Hematopoietic multipotent progenitor cell treated with erythropoietin and hydrocortisone succinate and interleukin-3 and kit ligand, for 17 days (in vitro differentiated cells): ENCODE results near the gene EIF2AK3.
"Not testable (repeated sequence)": the region's sequence is repeated elsewhere in the genome, so short reads cannot be mapped to it uniquely, and the experiment has no call there.

Experiments
- DNase-seq: peaks from one replicate; pipeline ENCODE4 v3.0.0-alpha.2; 2015; ENCODE audit warnings: low spot score

Gene EIF2AK3

DNA sequence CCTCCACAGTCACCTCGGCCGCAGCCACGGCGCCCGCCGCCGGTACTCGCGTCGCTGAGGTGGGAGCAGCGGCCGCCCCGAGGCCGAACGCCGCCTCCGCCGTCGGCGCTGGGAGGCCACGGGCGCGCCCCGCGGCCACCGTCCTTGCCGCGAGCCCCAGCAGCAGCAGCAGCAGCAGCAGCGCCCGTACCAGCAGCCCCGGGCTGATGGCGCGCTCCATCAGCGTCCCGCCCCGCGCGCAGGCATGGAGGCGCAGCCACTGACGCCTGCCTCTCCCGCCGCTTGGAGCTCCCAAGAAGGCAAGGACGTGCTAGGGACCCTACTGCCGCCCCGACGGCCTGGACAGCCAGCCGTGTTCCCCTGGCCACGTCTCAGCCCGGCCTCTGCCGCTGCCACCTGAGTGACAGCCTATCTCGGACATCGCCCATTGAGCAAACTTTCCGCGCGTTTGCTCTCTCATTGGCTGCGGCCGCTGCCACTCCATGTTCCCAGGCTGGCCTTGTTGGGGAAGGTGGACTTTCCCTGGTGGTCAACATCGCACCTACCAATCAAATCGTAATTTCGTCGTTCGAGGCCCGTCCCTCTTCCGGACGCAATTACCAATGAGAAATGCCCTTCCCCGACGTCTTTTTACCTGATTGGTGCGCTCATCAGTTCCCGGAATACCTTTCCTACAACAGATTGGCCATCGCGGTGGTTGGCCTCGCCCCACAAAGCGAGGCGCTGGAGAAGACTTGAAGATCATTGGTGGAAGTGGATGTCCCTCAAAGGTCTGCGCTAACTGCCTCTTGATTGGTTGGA, at the start of gene EIF2AK3:
Gene EIF2AK3, minus strand, starts transcription at position 410 of the 801 bp plus-strand sequence. Its CDS starts 190 bp downstream, at position 220.
- DNase-seq = peak; percentile 100

- DNase-seq = no peak
These were observed 46.1 kb upstream of the EIF2AK3 start for GRCh38 chr2:88673363-88673762.

GRCh38 chr2:88671786-88672427, 44.6 kb upstream of the EIF2AK3 start:
- peak; percentile 66 for DNase-seq

- peak; percentile 29 for DNase-seq
These were observed 42.4 kb upstream of the EIF2AK3 start for GRCh38 chr2:88669482-88670214.

GRCh38 chr2:88668862-88669261, 41.6 kb upstream of the EIF2AK3 start:
- DNase-seq = no peak

- DNase-seq = no peak
These were observed 40.0 kb upstream of the EIF2AK3 start for GRCh38 chr2:88667219-88667618.

- no peak for DNase-seq
These were observed 39.3 kb upstream of the EIF2AK3 start for GRCh38 chr2:88666576-88666975.

DNA sequence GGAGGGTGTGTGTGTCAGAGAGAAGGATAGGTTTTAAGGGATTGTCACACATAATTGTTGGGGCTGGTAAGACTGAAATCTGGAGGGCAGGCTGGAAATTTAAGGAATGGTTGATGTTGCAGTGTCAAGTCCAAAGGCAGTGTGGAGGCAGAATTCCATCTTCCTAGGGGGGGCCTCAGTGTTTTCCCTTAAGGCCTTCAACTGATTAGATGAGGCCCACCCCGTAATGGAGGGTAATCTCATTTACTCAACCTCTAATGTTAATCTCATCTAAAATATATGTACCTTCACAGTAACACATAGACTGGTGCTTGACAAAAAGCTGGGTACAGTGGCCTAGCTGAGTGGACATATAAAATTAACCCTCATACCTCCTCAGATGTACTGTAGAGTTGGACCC, 33.4 kb upstream of the EIF2AK3 start:
- no peak for DNase-seq

- DNase-seq = no peak
These were observed 32.3 kb upstream of the EIF2AK3 start for GRCh38 chr2:88659538-88659915.

- DNase-seq = no peak
These were observed 31.7 kb upstream of the EIF2AK3 start for GRCh38 chr2:88658881-88659537.

DNA sequence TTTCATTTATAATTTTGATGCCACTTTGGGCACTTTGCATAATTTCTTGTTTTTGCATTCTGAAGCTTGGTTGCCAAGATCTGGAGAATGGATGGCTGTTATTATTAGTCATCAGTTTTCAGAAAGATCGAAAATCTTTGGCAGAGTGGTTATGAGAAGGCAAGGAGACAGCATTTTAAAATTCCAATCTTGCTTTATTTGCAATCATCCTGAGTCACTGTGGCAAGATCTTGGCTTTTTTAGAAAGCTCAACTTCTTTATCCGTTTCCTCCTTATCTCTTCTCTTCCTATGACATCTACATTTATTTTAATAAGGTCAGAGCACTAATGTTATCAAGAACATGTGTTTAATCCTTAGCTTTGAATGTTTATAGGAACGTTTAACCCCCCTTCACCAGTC, 31.1 kb upstream of the EIF2AK3 start:
- DNase-seq = no peak

GRCh38 chr2:88657131-88657530, 29.9 kb upstream of the EIF2AK3 start:
- DNase-seq = no peak

DNA sequence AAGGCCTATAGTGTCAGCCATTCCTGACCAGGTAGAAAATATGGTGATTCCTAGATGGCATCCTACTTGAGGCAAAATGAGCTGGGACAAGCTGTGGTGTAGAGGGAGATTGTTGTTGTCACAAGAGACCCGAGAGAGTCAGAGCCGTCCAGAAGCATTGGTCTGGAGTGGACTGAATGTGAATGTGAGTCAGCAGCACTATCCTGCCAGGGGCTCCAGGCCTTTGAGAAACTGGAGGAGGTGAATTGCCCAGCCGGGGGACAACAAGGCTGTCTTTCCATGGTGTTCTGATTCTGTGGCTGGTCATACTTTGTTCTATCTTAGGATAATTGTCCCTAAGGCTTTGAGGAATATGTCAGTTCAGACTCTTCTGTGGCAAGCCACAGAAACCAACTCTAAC, 29.4 kb upstream of the EIF2AK3 start:
- DNase-seq = no peak

- DNase-seq = no peak
These were observed 27.4 kb upstream of the EIF2AK3 start for GRCh38 chr2:88654714-88655113.

DNA sequence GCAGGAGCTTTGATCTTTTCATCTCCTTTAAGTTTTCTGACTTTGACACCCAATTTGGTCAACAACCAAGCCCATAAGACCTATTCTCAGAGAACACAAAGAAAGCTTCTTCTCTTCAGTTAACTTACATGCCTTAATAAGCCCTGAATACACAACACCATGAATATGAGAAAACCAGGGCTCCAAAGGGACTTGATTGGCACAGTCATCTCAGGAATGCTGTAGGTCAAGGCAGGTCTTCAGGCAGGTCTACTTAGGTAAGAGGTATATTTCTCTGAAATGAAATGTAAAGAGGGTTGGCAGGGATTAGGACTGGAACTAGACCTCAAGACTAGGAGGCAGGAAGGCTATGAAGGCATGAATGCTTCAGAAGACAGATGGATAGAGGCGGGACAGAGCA, 24.4 kb upstream of the EIF2AK3 start:
- no peak for DNase-seq

DNA sequence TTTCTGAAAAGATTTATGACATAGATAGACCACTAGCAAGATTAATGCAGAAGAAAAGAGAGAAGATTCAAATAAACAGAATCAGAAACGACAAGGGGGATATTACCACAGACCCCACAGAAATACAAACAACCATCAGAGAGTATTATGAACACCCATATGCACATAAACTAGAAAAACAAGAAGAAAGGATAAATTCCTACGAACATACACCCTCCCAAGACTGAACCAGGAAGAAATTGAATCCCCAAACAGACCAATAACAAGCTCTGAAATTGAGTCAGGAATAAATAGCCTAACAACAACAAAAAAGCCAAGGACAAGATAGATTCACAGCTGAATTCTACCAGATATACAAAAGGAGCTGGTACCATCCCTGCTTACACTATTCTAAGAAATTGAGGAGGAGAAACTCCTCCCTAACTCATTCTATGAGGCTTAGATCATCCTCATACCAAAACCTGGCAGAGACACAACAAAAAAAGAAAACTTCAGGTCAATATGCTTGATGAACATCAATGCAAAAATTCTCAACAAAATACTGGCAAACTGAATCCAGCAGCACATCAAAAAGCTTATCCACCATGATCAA, 18.1 kb upstream of the EIF2AK3 start:
- not testable (repeated sequence) for DNase-seq

DNA sequence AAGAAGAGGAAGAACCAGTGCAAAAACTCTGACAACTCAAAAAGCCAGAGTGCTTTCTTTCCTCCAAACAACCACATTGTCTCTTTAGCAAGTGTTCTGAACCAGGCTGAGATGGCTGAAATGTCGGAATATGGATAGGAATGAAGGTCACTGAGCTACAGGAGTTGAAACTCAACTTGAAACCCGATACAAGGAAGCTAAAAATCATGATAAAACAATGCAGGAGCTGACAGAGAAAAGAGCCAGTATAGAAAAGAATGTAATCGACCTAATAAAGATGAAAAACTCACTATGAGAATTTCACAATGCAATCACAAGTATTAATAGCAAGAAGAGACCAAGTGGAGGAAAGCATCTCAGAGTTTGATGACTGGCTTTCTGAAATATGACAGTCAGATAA, 15.0 kb upstream of the EIF2AK3 start:
- DNase-seq = no peak

DNA sequence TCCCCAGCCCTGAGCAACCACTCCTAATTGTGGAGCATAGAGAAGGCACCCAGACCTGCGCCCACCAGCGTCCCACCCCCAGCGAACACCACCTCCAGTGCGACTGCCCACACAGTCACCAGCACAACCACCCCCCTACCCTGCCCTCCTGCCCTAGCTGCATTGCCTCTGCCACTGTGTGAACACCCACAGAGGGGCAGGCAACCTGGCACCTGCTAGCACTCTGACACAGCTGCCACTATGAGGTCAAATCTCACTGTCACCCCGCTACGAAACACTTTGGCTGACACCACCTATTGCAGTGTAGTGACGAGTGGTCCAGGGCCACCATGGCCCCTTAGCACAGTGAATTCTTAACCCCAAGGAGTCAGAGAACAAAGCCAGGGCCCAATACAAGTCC, 14.1 kb upstream of the EIF2AK3 start:
- DNase-seq = no peak

DNA sequence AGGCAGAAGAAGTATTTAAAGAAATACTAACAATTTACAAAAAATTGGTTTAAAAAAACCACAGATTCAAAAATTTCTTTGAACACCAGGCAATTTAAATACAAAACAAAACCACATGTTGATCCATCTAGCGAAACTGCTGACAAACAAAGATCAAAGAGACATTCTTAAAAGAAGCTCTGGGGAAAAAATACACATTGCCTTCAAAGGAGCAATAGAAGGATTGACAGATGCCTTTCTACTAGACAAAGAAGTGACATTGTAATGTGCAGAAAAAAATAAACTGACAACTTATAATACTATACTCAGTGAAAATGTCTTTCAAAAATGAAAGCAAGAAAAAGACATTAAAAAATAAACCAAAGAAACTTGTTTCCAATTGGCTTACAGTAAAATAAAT, 12.6 kb upstream of the EIF2AK3 start:
- DNase-seq = no peak

DNA sequence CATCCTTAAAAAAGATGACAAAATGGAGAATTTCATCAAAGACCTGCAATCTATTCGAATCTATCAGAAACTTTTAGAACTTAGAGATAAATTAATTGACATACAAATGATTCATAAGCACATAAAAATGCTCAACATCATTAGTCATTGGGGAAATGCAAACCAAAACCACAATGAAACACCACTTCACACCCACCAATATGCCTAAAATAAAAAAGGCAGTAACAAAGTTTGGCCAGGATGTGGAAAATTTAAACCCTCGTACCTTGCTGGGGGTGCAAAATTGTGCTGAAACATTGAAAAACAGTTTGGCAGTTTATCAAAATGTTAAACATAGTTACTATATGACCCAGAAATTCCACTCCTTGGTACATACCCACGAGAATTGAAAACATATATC, 11.5 kb upstream of the EIF2AK3 start:
- DNase-seq = no peak

DNA sequence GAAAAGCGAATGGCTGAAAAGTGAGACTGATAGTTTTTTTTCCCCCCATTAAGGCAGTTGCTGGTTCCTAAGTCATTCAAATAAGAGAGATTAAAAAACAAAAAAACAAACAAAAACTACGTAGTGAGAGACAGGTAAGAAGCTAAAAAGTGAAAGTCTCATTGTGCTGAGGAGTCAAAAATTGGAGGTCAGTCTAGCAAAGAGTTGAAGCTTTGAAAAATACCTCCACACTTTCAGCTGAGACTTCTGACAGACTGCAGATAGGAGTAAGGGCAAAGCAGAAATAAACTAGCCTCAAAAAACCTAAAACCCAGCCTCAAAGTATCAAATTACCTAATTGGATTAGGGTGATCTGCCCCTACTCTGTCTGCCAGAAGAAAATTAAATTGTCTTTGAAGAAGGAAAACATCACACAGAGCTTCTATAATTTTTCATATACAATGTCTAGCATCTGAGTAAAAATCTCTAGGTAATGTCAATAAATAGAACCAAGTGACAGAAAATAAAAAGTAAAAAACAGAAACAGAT, 10.9 kb upstream of the EIF2AK3 start:
- no peak for DNase-seq

DNA sequence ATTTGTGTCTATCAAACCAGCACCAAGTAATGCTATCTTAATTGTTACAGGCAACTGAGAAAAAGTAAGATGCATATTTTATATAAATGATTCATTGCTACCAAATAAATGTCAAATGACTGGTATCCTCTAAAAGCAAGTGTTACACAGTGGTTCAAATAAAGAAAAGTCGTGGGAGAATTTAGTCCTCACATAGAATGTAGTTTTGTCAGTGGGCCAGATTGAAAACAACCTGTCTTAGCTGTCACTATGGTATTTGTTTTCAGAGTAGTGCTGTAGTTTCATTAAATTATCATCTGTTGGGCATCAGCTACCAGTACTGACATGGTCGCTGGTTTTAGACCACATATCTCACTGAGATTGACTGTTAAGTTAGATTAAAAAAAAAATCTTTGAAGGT, 10.2 kb upstream of the EIF2AK3 start:
- DNase-seq = no peak
